Stimulated activated naive CD8-positive, alpha-beta T cell treated with anti-CD3 and anti-CD28 coated beads, Interleukin-15, Interleukin-2, amounts not matched to agents 100 U/mL and 50 U/mL, for 24 hours (primary cell): ENCODE measurements around the gene SCN7A.
"Not testable (repeated sequence)": the region's sequence is repeated elsewhere in the genome, so short reads cannot be mapped to it uniquely, and the experiment has no call there.

Experiments
- ATAC-seq: fragments of 150-1000 bp; cut with Tn5 transposase; one replicate; pipeline ENCODE4 v1.10.0; 2021
- DNase-seq: peaks from one replicate; pipeline ENCODE4 v3.0.0; 2021

Gene SCN7A

GRCh38 chr2:166360426-166360825 is 133.6 kb downstream of the SCN7A start:
- DNase-seq = no peak
- no peak for ATAC-seq

- DNase-seq = not testable (repeated sequence)
These were observed 136.1 kb downstream of the SCN7A start for GRCh38 chr2:166357950-166358321.

GRCh38 chr2:166357068-166357949 is 136.7 kb downstream of the SCN7A start:
- no peak for ATAC-seq

More at GRCh38 chr2:166357950-166358321, 136.1 kb downstream of the SCN7A start:
- not testable (repeated sequence) for ATAC-seq

More at GRCh38 chr2:166357068-166357949, 136.7 kb downstream of the SCN7A start:
- no peak for DNase-seq
